ENCODE data around the gene FCHSD1.

FCHSD1 gene

DNA sequence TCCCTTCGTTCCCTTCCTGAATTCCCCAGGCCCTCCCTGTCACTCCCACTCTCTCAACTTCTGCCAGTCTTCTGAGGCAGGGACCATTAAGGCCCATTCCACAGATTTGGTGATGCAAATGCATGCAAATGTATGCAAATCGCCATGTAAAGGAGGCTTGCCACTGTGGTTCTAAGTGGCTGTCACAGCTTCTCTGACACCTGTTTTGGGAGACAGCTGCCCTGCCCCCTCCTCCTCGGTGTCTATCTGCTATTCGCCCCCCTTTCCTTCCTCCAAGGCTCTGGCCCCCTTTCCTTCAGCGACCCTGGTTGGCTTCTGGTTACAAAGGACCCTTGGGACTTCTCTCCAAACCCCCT is 41.3 kb upstream of the FCHSD1 start:
- TF ChIP-seq, protein P1, sequence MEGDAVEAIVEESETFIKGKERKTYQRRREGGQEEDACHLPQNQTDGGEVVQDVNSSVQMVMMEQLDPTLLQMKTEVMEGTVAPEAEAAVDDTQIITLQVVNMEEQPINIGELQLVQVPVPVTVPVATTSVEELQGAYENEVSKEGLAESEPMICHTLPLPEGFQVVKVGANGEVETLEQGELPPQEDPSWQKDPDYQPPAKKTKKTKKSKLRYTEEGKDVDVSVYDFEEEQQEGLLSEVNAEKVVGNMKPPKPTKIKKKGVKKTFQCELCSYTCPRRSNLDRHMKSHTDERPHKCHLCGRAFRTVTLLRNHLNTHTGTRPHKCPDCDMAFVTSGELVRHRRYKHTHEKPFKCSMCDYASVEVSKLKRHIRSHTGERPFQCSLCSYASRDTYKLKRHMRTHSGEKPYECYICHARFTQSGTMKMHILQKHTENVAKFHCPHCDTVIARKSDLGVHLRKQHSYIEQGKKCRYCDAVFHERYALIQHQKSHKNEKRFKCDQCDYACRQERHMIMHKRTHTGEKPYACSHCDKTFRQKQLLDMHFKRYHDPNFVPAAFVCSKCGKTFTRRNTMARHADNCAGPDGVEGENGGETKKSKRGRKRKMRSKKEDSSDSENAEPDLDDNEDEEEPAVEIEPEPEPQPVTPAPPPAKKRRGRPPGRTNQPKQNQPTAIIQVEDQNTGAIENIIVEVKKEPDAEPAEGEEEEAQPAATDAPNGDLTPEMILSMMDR (IDR thresholded peaks at IDR 0.05; ENCODE audit: low read depth, low read length): no peak
- in situ Hi-C loops (cut with HindIII; ENCODE audit: low sequenced_read_pairs): no loop called here
- H3K4me3 ChIP-seq (ENCODE audit: low read depth, low read length): peak overlapping the region; percentile 36
- DNase-seq (ENCODE audit: low read depth, low spot score): no peak

DNA sequence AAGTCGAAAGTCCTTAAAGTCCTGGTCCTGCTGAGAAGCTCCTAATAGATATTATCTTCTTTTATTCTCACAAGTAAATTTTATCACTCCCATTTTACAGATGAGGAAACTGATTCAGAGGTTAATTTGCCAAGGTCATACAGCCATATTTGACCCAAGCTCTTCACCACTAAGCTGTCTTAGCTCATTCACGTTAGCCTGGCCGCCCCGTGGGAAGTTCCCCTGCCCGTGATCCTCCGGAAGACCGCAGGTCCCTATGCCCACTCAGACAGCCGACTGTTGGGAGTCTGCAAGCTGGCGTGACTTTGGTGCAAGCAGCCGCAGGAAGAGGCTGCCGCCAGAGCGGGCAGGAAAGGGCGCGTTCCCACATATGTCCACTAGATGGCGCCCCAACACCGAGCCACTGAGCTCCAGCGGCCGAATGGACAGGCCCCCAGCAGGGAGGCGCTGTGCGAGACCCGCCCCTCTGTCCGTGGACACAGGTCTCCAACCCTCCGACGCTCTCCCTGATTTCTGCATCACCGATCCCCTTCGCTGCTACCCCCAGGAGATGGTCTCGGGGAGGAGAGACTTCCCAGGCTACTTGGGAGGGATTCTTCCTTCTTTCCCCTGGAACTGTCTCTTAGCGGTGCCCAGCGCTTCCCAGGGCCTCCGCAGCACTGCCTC is 40.8 kb upstream of the FCHSD1 start:
- TF ChIP-seq, protein P1 (IDR thresholded peaks at IDR 0.05; ENCODE audit: low read depth, low read length): peak; percentile 94
- H3K4me3 ChIP-seq (ENCODE audit: low read depth, low read length): peak overlapping the region; percentile 36
- in situ Hi-C loops (cut with HindIII; ENCODE audit: low sequenced_read_pairs): no loop called here
- peak; percentile 73 for DNase-seq (ENCODE audit: low read depth, low spot score)

DNA sequence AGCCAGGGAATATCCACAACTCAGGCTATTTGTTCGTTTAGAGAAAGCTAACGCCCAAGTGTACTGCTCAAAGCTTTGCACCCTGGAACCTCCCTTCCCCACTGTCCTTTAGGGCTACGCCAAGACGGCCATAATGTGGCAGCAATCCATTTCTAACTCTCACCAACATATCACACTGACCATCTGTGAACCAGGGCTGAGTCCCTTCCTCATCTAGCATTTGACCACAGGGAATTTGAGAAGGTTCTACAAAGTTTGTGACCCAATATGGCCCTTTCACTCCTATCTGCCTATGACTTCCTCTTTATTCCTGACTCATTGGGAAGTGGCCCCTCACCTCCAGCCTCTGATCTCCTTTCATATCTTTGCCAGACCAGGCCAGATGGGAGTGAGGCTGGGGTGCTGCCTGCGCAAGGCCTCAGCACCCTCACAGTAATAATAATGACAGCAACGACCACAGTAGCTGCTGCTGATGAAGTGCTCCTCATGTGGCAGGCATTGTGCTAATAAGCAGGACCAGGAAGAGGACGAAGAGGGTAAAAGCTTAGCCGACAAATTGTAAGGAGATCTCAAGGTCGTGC is 40.2 kb upstream of the FCHSD1 start:
- DNase-seq (ENCODE audit: low read depth, low spot score): no peak
- no peak overlapping the region for H3K4me3 ChIP-seq (ENCODE audit: low read depth, low read length)
- TF ChIP-seq, protein P1 (IDR thresholded peaks at IDR 0.05; ENCODE audit: low read depth, low read length): no peak
- in situ Hi-C loops (cut with HindIII; ENCODE audit: low sequenced_read_pairs): no loop called here

DNA sequence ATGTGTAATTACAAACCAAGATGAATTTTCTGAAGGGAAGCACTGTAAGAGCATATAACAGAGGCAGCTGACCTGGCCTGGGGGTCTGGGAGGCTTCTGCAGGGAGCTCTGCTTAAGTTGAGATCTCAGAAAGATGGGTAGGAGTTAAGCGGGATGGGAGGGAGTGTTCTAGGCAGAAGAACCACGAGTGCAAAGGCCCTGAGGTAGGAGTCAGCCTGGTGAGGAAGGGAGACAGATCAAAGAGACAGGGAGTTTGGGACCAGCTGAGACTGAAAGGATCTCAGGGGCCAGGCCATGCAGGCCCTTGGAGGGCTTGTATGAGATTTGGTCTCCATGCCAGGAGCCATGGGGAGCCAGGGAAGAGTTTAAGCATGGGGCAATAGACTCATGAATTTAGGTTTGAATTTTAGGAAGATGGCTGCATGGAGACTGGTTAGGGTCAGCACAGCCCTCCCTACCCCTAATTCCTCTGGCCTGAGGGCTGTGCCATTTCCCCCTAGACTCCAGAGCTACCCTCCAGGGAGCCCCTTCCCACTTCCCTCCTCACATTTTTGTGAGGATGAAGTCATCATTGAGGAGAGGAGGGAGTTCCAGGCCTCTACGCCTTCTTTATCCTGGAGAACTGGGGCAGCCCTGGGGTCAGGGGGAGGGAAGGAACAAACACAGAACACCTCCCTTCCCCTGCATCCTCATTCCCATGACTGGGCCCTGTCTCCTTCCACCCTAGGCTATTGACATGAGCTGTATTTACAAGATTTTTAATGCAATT is 35.6 kb upstream of the FCHSD1 start:
- TF ChIP-seq, protein P1 (IDR thresholded peaks at IDR 0.05; ENCODE audit: low read depth, low read length): no peak
- no peak overlapping the region for H3K4me3 ChIP-seq (ENCODE audit: low read depth, low read length)
- in situ Hi-C loops (cut with HindIII; ENCODE audit: low sequenced_read_pairs): no loop called here
- DNase-seq (ENCODE audit: low read depth, low spot score): no peak

DNA sequence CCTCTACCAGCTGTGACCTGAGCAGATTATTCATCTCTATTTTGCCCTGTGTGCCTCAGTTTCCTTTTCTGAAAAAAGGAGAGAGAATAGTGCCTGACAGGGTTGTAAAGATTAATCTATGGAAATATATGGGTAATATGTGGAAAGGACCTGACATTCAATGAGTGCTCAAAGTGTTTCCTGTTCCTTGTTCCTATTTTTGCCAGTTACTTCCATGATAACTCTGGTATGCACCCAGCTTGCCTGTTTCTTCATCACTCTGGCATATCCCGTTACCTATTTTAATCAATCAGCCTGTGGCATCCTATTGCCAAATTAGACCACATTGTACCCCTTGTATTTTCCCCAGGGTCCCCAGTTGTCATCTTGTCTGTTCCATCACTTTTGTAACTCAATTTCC is 34.4 kb upstream of the FCHSD1 start:
- H3K4me3 ChIP-seq (ENCODE audit: low read depth, low read length): no peak overlapping the region
- DNase-seq (ENCODE audit: low read depth, low spot score): no peak
- in situ Hi-C loops (cut with HindIII; ENCODE audit: low sequenced_read_pairs): no loop called here
- TF ChIP-seq, protein P1 (IDR thresholded peaks at IDR 0.05; ENCODE audit: low read depth, low read length): no peak

DNA sequence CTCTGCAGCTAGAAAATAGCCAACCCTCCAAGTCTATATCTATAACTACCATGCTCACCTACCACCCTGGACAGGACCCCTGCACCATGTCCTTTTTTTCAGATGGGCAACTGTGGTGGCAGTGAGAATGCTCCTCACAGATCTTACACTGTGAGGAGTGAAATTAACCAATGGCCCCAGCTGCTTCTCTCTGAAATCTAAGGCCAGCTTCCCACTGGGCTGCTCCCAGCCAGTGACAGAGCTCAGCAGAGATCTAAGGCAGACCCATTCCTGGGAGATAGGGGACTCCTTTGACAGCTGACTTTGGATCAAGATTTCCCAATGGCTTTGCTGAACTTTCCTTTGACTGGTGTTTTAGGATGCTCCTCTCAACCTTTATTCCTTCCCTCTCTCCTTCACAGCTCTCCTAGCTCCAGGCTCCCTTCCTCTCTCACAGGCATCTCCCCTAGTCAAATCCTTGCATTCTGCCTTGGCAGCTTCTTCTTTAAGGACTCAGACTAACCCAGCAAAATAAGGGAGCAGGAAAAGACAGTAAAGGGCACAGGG is 32.5 kb upstream of the FCHSD1 start:
- no peak for DNase-seq (ENCODE audit: low read depth, low spot score)
- TF ChIP-seq, protein P1 (IDR thresholded peaks at IDR 0.05; ENCODE audit: low read depth, low read length): no peak
- in situ Hi-C loops (cut with HindIII; ENCODE audit: low sequenced_read_pairs): no loop called here
- no peak overlapping the region for H3K4me3 ChIP-seq (ENCODE audit: low read depth, low read length)
